GF-D8 (cell line): ENCODE data around the gene ITPRIPL2.
A peak's percentile ranks its signal among the peaks of the same experiment; 100 is the strongest.

ENCODE experiments used
- DNase-seq: peaks from one replicate; lab custom pipeline; 2025; lab: John Stamatoyannopoulos, UW

Gene ITPRIPL2

DNA sequence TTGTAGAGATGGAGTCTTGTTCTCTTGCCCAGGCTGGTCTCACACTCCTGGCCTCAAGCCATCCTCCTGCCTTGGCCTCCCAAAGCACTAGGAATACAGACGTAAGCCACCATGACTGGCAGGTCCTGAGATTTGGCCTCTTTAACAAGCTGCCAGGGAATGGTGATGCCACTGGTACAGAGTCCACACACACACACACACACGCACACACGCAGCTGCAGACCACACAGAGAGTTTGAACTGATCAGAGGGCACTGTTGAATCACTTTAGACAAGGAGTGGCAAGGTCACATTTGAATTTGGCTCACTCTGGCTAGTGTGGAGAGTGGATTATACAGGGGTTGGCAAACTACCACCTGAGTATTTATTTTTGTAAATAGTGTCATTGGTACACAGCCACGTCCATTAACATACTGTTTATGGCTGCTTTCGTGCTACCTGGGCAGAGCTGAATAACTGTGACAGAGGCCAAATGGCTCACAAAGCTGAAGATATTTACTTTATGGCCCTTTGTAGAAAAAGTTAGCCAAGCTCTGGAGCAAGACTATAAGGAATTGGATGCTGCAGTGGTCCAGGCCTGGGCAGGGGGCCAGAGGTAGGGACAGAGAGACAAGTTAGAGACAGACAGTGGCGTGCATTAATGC is 9.9 kb downstream of the ITPRIPL2 start:
- DNase-seq: no peak

DNA sequence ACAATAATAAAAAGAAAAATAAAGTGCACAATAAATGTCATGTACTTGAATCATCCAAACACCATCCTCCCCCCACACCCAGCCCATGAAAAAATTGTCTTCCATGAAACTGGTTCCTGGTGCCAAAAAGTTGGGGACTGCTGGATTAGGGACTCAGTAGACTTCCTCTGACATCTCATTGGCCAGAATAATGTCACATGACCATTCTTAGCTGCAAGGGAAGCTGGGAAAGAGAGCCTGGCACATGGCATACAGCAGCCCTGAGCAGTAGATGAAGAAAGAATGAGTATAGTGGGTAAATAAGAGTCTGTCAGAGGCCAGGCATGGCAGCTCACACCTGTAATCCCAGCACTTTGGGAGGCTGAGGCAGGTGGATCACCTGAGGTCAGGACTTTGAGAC is 12.5 kb downstream of the ITPRIPL2 start:
- no peak for DNase-seq

DNA sequence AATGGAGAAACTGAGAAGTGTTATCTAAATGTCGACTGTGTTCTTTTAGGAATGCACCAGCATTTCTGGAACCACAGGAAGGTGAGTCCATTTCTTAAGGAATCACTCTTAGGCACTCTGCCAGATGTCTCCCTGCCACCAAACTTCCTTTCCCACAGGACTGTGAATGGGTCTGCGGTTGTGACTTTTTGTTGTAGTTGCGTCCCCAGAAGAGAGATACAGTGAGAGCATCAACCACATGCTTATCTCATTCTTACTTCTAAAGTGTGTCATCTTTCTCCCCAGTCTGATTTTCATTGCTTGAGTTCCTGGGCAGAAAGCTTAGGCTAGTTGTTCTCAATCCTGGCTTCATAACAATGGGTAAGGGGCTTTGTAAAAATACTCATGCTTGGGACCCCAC is 13.4 kb downstream of the ITPRIPL2 start:
- no peak for DNase-seq

DNA sequence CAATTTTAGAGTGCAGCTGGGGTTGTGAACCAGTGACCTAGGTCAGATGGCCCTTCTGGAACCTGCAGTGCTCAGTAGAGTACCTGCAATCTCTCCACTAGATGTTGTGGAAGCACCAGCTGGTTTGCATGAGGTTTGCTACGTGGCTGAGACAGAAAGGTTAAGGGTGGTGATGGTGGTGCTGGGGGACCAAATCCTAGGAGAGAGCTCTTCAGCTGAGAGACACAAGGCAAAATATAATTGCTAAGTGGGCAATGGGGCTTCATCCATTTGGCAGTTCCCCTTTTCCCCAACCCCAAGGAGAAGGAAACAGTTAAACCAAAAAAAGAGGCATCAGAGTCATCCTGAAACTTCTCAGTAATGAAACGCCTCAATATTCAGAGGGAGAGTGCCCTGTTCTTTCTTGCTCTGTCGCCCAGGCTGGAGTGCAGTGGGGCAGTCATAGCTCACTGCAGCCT is 13.9 kb downstream of the ITPRIPL2 start:
- DNase-seq: no peak

DNA sequence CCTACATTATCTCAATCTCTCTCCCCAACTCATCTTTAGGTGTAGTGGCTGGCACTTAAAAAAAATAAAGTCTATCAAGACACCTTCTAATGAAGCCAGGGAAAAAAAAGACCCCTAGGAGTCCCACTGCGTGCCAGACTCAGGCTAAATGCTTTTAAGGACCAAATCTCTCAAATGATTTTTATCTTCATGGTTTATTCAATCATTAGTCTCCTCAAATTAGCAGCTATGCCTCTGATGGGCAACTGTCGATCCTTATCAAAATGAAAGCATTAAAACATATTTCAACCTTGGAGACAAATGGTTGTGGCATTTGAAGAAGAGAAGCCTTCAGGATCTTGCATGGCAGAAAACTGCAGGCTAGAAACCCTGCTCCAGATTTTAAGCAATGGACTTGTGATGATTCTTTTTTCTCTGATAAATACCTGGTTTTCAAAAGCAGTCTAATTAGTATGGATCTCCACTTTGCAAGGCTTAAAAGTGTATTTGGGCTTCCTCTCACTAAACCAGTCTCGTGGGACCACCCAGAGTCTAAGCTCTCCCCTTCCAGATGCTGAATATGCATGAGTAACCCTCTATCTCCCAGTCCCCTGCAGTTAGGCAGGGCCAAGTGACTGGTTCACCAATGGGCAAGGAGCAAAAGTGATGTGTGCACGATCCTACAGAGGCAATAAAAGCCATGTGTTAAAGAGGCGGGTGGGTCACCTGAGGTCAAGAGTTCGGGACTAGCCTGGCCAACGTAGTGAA is 14.9 kb downstream of the ITPRIPL2 start:
- DNase-seq: no peak

DNA sequence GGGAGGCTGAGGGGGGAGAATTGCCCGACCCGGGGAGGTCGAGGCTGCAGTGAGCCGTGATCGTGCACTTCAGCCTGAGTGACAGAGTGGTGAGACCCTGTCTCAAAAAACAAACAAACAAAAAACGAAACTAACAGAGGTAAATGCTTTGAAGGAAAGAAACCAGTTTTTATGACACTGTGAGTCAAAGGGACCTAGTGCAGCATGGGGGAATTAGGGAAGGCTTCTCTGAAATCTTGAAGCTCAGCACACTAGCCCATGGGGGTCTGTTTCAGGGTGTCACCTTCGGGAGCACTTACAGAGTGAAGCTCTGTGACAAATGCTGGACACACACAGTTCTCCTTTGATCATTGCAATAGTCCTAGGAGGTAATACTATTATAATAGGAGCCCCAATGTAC is 16.6 kb downstream of the ITPRIPL2 start:
- no peak for DNase-seq

DNA sequence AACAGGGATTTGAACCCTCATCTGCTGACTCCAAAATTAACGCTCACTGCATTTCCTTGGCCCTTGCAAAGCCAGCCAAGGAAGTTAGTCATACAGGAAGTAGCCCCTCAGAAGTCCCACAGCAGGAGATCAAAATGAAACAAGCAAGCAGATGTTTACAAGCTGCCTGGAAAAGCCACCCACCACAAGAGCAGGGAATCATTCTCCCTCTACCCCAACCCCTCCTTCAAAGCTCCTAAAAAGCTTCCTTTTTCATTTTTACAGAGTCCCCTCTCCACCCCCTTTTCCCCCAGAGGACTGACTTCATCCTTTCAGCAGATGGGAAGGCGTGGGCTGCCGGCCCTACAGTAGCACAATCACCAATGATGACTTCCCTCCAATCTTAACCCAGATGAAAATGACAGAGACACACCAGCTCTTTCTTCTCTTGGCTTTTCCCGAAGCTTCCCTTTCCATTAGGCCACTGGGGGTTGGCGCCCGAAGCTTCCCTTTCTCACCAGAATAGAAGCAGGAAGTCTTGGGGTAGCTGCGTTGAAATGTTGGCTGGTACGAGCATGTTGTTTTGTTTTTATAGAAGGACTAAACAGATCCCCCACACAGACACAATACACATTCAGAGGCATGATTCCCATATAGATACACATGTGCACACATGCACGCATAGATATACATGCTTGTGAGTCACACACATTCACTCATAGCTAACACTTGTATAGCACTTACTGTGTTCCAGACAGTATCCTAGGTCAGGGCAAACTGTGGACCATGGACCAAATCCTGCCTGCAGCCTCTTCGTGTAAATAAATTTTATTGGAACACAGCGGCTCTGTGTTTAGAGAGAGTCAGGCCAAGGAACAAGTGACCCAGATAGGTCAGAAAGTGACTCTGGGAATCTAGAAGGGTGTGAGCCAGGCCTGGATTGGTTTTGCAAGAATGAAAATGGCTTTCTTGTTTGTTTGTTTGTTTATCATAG is 17.4 kb downstream of the ITPRIPL2 start:
- DNase-seq: peak; percentile 29

DNA sequence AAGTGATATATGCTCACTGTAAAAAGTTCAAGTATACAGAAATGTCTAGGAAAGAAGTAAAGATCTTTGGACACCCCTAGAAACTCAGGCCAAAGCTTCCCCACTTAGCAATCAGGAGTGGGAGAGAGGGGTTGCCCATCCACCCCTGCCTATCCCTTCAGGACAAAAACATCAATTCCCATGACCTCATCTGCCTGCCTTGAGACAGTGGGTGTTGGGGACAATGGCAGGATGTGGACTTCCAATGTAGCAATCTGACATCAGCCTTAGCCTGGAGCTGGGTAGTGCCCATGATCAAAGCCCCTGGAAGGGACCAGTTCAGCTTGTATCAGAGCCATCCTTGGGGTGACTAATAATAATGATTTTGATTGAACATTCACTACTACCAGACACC is 18.1 kb downstream of the ITPRIPL2 start:
- DNase-seq: no peak

DNA sequence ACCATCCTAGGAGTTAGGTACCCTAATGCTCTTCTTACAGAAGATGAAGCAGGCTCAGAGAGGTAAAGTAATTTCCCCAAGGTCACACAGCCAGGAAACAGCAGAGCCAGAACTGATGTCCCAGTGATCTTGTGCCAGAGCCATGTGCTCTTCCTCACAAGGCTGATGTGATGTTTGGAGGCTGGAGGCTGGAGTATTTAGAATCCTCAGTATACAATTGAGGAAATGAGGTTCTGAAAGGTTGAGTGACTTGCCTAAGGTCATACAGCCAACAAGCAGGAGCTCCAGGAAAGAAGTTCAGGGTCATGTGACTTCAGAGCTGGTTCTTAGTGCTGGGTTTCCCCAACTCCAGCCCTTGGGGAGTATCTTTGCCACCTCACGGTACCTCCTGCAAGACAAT is 18.5 kb downstream of the ITPRIPL2 start:
- no peak for DNase-seq

DNA sequence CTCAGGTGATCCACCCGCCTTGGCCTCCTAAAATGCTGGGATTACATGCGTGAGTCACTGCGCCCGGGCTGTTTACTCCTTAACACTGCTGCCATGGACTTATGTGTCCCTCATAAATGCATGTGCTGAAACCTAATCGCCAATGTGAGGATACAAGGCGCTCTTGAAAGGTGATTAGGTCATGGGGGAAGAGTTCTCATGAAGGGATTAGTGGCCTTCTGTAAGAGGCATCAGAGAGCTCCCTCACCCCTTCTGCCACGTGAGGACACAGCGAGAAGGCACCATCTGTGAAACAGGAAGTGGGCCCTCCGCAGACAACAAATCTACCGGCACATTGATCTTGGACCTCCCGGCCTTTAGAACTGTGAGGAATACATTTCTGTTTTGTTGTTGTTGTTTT is 19.1 kb downstream of the ITPRIPL2 start:
- DNase-seq: no peak

DNA sequence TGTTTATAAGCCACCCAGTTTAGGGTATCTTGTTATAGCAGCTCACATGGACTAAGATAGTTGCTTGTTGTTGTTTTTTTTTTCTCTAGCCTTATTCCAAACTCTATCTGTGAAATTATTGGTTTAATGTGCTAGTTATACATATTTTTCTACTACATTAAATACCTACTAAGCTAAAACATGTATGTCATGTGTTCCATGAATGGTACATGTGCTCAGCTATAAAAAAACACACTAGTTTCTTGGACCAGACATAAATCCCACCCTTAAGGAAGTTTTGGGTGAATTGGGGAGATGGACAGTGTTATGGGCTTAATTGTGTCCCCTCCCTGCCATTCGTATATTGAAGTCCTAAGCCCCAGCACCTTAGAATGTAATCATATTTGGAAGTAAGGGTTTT is 19.8 kb downstream of the ITPRIPL2 start:
- no peak for DNase-seq

DNA sequence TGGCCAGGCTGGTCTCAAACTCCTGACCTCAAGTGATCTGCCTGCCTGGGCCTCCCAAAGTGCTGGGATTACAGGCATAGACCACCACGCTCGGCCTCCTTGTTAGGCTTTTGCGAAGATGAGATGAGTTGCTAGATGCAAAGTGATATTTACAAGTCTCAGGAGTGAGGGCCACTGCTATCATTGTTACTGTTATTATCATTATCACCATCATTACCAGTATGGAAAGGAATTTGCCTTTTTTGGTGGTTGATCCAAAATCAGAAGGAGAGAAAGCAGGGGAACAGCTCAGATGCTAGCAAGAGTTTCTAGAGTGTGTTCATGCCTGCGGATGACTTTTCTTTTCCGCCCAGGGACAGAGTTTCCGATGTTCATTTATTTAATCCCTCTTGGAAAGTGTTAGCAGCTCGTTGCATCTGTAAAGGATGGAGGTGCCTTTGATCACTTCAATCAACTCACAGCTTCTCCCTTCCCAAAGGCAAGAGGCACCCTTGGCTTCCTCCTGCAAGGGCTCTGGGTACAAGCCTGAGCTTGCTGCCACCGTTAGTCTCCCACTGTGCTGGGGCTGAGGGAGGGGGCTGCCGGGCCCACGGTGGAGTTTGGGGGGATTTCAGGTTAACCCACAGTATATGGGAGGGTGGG is 21.6 kb downstream of the ITPRIPL2 start:
- no peak for DNase-seq

DNA sequence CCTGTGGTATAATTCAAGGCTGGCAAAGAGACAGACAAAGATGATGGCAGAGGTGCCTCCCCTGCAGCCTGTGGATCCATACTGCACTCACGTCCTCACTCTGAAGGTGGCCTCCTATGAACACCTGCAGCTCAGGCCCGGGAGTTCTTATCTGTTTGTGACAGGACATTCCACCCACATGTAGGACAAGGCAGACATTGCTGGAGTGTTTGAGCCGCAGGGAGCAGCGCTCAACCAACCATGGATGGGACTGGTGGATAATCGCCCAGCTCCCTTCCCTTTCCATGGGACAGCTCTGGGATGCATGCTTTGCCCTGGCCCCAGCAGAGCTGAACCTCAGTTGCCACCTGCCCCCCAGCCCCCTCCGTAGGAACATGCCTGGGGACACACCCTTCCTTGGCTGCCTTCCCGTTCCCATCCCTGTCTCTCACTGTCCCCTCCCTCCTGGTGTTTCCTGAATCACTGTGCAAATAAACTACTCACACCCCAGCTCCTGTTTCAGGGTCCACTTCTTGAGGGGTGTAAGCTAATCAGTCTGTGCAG is 22.2 kb downstream of the ITPRIPL2 start:
- no peak for DNase-seq

DNA sequence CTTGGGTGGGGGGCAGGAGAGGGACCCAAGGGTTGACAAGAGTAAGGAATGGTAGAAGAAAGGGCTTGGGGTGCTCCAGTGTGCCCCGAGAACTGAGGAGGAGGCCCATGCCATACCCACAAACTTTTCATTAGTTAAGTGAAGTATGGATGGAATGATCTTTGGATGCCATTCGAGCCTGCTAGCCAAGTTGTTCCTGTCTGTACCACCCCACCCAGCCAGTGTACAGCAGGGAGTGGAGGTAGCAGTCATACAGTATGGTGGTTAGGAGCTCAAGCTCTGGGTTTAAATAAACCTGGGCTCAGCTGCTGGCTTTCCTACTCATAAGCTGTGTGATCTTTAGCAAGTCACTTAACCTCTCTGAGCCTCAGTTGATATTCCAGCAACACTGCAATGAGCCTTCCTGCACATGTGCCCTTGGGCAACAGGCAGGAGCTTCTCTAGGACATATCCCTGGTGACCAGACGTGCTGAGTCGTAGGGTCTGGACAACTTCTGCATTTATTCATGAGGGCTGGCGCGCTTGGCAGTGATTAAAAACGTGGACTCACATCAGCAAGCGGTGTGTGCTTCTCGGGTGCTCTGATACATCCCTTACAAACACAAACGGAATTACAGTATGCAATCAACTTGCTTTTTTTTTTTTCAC is 22.9 kb downstream of the ITPRIPL2 start:
- no peak for DNase-seq

DNA sequence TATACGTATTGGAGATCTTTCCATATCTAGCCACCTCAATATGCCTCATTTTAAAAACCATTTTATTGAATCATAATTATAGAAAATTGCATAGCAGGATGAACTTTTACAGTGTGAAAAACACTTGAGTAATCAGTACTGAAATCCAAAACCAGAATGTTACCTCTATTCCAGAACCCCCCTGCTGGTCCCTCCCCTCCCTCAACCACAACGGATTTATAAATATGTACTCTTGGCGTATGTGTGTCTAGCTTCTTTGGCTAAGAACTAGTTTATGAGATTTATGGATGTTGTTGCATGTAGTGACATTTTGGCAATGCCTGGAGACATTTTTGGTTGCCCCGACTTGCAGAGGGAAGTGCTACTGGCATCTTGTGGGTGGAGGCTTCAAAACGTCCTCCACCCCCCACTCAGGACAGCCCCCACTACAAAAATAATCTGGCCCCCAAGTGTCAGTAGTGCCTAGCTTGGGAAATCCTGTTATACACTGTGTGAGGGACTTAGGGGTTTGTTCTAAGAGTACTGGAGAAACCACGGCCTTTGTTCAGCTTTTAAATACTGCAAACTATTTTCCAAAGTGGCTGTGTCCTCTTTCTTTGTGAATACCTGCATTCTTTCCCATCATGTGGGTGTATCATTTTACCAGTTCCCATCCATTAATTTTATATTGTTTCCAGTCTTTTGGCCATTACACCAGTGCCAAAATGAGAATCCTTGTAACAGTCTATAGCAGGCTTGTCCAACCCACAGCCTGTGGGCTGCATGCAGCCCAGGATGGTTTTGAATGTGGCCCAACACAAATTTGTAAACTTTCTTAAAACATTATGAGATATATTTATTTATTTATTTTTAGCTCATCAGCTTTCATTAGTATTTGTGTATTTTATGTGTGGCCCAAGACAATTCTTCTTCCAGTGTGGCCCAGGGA is 23.7 kb downstream of the ITPRIPL2 start:
- no peak for DNase-seq

DNA sequence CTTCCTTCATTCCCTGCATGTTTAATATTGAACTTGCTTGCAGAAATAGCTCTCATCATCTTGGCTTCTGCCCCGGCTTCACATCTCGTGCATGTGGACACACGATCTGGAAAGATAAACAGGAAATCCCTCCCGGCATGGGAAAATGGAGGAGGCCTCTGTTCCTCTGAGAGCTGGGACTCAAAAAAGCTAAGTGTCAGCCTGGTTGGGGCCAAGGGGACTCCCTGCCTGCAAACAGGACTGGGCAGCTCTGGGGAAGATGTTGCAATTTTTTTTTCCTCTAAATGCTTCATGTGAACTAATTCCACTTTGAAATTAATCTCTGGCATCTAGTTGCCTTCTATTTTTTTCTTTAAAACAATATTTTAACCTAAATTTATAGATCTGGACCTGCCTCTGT is 24.8 kb downstream of the ITPRIPL2 start:
- DNase-seq: no peak

DNA sequence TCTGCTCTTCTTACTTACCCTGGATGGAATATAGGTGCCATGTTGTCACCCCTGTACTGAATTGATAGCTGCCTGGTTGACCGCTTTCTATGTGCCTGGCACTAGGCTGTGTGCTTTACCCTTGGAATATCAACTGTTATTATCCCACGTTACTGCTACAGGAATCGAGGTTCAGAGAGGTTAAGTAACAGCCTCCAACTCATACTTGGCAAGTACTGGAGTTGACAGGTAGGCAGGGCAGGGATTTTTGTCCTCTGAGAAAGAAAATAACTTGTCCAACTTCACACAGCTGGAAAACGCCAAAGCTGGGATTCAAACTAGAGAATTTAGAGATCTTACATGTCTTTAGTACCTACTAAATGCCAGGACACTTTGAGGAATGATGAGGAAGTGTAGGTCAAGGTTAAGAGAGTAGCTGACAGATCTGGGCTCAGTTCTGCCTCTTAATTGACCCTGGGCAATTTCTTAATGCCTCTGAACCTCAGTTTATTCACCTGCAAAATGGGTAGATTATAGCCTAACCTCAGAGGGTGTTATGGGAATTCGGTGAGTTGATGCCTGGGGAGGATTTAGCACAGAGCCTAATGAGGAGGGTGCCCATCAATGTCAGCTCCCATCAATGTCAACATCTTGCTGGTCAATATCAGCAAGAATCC is 25.8 kb downstream of the ITPRIPL2 start:
- no peak for DNase-seq

DNA sequence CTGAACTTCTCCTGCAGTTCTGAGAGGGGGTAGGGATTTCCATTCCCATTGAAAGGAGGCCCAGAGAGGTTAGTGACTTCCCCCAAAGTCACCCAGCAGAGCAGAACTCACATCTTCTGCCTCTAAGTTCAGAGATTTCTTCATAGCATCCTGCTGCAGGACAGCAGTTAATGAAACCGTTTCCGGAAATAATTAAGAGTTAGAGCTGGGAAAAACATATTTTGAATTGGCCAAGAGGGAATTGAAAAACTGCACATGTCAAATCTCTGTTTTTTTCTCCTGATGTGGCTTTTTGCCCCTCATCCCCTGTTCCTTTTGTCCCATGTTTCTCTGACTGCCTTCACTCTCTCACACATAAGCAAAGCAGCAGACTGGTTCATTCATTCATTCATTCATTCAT is 26.6 kb downstream of the ITPRIPL2 start:
- no peak for DNase-seq

DNA sequence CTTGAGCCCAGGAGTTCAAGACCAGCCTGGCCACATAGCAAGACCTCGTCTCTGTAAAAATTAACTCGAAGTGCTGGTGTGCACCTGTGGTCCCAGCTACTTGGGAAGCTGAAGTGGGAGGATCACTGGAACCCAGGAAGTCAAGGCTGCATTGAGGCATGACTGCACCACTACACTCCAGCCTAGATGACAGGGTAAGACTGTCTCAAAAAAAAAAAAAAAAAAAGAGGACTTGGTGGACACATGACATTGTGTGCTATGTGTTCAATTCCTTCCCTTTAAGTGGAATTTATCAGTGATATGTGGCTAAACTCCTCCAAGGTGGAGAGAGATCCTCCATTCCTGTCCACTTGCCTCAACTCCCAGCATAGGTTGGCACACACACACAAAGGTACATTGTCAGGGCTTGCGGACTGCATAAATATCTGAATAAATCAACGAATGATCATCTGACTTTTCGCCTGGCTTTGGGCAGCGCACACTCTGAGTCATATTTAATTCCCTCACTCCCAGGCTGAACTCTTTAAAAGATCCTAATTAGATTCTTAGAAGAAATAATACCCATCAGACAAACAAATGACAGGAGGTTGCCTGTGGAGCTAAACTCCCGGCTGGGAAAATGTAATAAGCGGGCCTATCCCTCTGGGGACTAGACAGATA is 29.3 kb downstream of the ITPRIPL2 start:
- no peak for DNase-seq
